Gastroesophageal sphincter (tissue), 3 donors: ENCODE results near the gene EIF5AL1.

Source experiments
- CTCF ChIP-seq, 4 experiments: fragments of 200-600 bp in 2 of 4; fragments of 450-650 bp in 2 of 4; sonication (generic) in 1 of 4; IDR thresholded peaks; one replicate each; pipeline ENCODE4 v1.5.1; 2017 to 2019; ENCODE audit warnings: antibody characterized with exemption in 4 of 4, mild to moderate bottlenecking in 2 of 4, moderate library complexity in 2 of 4
- EP300 ChIP-seq: sonication (generic); formaldehyde crosslinking; IDR thresholded peaks from one replicate; pipeline ENCODE4 v1.6.1; 2017; ENCODE audit warnings: antibody characterized with exemption, mild to moderate bottlenecking
- POLR2A ChIP-seq, 2 donors: fragments of 450-650 bp; IDR thresholded peaks; one replicate each; pipeline ENCODE4 v1.6.1; 2017; ENCODE audit warnings: antibody characterized with exemption in 2 of 2, mild to moderate bottlenecking in 2 of 2, moderate library complexity in 1 of 2
- POLR2AphosphoS5 ChIP-seq: sonication (generic); formaldehyde crosslinking; IDR thresholded peaks from one replicate; pipeline ENCODE4 v1.6.1; 2017; ENCODE audit warnings: antibody characterized with exemption

GRCh38 chr10:79471776-79472175 lies 40.6 kb upstream of the EIF5AL1 start:
- TF ChIP-seq CTCF (IDR thresholded peaks at IDR 0.05) (no peak), POLR2AphosphoS5 (no peak), POLR2A (IDR thresholded peaks at IDR 0.05) (no peak), EP300 (no peak)
